ENCODE measurements around the gene PKIG.
"Not testable (repeated sequence)": the region's sequence is repeated elsewhere in the genome, so short reads cannot be mapped to it uniquely, and the experiment has no call there.

Gene PKIG

DNA sequence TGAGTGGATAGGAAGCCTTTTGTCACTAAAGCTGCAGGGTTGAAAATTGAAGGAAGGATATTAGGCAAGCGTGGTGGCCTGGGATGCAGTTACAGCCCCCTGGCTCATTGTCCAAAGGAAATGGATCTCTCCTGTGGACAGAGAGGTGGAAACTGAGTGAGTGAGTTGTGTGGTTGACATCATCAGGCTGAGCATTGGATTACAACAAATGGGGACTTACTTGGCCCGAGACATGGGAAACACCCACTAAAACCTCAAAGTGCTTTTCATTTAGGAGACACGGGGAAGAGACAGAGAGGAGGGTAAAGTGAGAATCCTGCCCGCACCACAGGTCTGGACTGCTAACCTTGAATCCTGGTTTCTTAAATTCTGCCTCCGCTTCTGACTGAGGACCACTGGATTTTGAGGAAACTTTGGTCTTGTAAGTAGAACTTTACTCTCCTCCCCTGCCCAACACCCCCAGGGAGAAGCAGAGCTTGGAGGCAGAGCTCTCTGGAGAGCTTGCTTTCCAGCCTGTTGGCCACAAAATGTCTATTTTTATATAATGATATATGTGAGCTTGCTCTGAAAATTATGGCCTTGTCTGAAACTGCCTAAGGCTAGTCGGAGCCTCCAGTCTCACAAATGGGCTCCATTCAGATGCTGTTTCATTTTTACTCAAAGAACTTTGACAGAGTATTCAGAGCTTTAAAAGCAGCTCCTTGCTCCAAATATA, at the start of gene PKIG:
Gene PKIG (plus strand): TSS at position 269 of the 715 bp plus-strand sequence. CDS start 31,978 bp downstream, outside the sequence.
- DNase-seq (ENCODE audit: low read depth): no peak

DNA sequence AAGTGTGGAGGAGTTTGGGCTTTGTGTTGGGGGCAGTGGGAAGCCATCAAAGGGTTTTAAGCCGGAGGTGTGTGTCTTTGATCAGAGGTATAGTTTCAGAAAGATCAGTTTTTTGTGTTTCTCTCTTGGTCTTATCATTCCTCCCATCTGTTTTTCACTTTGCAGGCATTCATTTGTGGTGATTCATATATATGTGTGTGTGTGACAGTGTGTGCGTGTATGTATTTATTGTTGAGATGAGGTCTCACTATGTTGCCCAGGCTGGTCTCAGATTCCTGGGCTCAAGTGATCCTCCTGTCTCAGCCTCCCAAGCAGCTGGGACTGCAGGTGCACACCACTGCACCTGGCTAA, 49.4 kb upstream of the PKIG start:
- DNase-seq (ENCODE audit: low read depth): no peak

DNA sequence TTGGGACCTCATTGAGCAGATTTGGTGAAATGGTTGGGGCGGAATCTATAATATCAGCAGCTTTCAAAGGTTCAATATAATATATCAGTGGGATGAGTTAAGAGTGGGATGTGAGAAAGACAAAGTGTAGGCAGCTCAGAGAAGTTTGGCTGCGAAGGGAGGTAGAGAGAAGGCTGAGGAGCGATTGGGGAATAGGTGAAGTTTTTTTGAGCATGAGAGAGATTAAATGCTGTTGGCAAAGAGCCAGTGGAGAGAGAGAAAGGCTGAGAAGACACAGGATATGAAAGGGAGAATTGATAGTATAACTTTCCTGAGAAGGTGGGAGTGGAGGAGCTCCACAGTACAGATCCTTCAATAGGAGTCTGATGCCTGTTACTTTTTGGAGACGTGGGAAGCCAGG, 48.5 kb upstream of the PKIG start:
- no peak for DNase-seq (ENCODE audit: low read depth)

DNA sequence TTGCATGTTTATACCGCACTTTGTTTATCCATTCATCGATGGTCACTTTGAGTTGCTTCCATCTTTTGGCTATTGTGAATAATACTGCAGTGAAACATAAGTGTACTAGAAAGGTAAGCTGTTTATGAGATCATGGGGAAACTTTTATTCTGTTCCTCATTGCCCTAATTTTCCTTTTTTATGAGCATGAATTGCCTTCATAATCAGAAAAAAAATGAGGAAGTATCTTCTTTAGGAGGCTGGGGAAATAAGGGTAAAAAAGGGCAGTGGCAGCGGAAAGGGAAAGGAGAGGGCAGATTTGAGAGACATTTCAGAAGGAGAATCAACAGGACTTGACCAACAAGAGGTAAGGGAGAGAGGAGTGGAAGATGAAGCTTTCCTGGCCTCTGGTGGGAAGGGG, 46.2 kb upstream of the PKIG start:
- no peak for DNase-seq (ENCODE audit: low read depth)

DNA sequence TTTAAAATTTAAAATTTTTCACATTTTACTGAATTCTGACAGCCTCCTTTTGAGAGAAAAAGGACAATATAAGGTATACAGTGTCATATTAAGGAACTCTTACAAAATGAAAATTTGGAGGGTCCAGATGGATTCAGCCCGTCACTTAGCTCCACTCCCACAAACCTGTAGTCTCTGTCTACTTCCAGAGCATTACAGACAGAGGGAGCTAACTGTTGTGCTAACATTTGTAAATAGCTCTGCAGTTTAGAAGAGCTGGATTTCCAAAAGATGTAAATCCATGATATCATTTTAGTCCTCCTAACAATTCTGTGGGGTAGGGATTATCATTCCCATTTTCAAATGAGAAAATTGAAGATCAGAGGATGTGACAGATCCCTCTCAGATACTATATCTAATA, 44.4 kb upstream of the PKIG start:
- no peak for DNase-seq (ENCODE audit: low read depth)

DNA sequence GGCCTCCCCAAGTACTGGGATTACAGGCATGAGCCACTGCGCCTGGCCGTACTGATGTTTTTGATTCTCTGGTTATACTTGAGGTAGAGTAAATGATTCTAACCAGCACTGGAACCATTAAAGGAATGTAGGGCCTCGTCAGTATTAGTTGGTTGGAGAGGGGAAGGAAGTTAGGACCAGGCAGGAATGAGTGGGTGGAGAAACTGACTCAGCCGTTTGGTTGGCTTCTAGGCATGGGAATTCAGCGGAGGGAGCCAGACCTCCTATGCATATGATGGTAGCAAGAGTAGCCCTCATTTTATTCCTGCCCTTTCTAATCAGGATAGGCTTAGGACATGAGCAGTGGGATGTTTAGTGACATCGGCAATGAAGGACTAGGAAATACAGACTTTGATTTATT, 41.5 kb upstream of the PKIG start:
- DNase-seq (ENCODE audit: low read depth): no peak

DNA sequence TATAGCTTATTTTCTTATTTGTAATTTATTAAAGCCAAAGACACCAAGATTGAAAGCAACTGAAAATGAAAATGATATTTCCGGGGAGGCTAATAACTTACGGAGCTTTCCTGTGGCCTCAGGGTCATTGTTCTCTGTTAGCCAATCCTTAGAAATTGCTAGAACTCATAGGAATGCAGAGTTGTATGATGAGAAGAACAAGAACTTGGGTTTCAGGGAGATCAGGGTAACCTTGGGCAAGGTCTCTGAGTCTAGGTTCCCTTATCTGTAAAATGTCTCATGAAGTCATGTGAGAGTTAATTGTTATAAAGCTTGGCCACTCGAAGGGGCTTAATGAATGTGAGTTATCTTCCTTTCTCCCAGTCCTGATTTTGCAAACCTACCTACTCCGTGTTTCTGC, 40.4 kb upstream of the PKIG start:
- DNase-seq (ENCODE audit: low read depth): no peak

DNA sequence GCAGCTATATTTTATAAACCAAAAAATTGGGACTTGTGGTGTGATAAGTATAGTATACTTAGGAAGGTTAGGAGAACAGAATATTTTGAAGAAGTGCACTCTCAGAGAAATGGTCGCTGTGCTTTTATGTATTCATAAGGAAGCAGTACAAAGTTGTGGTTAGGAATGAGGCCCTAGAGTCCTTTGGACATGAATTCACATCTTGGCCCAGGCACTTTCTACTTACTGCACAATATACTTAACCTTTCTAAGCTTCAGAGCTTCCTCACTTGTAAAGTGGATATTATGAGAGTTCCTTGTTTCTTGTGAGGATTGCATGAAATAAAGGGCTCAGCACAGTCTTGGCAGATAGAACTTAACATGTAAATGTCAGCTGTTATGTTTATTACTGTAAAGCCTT, 39.5 kb upstream of the PKIG start:
- DNase-seq (ENCODE audit: low read depth): no peak

DNA sequence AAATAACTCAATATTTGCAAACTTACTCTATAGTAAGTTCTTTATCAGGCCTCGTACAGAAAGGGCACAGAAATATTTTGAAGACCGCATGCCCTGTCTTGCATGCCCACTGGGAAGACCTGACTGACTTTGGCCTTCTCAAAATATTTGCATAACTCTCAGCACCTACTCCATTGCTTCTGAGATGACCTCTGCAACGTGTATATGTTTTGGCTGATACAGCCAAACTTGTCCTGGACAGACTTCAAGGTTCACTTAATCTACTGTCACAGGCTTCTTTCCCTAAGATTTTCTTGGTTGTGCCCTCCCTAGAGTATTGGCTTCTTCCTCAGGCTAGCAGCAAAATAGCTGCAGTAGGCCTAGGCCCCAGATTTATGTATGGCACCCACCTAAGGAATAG, 39.0 kb upstream of the PKIG start:
- DNase-seq (ENCODE audit: low read depth): no peak

DNA sequence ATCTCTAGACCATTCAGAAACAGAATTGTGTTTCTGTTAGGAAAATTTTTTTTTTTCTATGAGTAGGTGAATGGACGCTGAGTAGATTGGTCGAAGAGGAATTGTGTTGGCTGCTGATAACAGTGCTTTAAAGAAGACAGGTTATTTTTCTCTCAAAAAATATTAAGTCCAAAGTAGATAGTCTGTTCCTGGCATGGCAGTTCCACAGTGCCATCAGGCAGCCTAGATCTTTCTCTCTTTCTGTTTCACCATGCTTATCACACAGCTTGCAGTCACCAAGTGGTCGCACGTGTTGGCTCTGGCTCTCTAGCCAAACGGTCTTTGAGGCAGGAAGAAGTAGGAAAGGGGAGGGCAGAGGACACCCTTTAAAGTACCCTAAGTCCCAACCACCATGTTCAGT, 38.1 kb upstream of the PKIG start:
- DNase-seq (ENCODE audit: low read depth): no peak

DNA sequence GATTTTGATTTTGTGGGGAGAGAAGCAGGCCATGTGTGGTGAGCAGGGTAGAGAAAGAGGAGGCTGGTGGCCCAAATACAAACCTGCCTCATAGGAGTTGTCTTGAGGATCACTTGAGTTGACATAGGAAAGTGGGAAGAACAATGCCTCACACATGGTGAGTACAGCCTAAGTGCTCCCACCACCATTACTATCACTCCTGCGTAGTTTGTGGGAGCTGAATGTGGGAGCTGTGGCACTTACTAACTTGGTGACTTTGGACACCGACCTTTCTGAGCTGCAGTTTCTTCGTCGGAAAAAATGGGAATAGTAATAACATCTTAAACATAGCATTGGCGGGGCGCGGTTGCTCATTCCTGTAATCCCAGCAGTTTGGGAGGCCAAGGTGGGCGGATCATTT, 35.0 kb upstream of the PKIG start:
- no peak for DNase-seq (ENCODE audit: low read depth)

DNA sequence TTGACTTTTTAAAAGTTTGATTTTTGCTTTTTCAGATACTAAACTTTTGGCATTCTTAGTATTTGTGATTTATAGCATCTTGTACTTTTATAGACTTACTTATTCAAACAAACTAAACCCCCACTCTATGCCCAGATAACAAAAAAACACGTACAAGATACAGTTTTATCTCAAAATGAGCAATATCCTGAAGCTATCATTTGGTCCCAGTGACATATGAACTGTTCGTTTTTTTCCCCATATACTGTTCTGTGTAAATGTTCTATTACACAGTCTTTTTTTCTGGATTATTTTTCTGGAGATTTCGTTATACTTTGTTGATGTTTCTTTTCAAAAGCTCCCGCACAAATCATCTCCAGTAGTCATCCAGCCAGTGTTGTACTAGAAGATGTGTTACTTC, 33.3 kb upstream of the PKIG start:
- no peak for DNase-seq (ENCODE audit: low read depth)

DNA sequence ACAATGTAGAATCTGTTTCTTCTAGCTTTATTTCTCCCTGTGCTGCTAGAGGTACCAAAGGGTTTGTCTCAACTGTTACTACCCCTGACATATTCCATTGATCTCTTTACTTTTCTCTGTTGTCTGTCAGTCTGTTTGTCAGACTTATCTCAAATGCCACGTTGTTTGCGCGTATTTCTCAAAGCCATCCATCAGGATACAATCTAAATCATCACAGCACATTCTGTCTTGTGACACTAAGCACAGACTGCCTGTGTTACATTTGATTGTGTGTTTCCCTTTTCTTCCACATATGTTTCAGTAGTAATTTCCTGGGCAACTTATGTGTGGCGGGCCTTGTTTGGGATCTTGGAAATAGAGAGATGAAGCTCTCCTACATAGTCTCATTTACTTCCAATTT, 30.3 kb upstream of the PKIG start:
- DNase-seq (ENCODE audit: low read depth): no peak

DNA sequence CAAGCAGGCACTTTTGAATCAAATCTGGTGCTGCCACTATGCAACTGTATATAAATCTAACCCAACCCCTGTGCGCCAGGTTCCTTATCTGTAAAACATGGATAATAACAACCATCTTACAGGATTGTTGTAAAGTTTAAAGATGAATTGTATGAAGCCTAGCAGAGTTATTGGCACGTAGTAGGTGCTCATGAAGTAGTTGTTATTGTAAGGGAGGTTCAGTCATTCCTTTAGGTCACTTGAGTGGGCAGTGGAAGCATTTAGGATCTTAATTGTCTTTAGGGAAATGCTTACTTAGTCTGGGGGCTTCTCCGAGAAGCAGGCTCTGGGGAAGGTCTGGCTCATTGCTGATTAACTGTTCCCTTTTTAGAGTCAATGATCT, 29.8 kb upstream of the PKIG start:
- DNase-seq (ENCODE audit: low read depth): no peak

DNA sequence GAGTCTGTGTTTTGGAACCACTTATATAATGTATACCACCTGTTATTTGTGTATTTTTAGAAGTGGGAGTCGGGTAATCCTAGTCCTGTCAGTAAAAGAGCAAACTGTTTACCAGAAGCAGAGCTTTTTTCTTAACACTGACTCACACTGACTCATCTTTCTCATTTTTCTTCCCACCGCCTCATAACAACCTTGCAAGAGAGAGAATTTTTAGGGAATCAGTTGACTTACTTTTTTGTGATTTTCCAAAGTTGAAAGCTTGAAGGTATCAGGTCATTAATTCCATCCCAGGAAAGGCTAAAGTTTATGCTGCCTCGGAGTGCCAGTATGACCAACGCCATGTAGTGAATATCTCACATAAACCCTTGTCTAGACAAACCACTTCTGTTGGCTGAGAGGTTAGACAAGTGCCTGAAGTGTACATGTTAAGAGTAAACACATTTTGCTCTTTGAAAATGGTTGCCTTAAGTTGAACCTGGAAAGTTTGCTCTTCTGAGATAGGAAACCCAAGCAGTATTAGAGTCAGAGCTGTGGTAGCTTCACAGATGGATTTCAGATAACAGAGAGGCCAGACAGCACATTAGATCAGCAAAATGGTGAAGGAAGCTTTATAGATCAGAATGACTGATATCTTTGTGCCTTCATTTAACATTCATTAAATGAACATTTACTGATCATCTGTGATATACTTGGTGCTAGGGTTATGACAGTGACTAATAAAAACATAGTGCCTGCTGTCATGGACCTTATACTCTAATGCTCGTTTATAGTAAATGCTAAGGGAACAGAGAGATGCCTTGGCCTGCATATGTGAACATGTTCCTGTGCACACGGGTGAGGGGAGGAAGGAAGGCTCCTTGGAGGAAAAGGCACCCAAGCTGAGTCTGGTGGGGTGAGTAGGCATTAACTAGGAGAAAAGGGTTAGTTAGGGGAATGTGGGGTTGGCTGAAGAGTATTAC, 29.1 kb upstream of the PKIG start:
- DNase-seq (ENCODE audit: low read depth): no peak

DNA sequence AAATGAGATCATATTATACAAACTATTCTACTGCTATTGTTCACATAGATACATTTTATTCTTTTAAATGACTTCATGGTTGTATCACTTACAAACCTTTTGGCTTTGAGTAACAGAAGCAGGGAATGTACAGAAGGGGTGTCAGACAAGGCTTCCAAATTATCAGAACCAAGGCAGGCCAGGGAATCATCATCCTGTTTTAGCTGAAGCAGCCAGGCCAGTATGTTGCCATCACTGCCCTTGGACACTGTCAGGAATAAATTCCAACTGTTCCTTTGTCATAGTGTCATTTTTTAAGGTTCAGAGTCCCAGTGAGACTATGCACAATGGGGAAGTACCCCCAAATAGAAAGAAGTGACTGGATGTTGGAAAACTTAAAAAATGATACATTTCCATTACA, 23.1 kb upstream of the PKIG start:
- DNase-seq (ENCODE audit: low read depth): no peak

DNA sequence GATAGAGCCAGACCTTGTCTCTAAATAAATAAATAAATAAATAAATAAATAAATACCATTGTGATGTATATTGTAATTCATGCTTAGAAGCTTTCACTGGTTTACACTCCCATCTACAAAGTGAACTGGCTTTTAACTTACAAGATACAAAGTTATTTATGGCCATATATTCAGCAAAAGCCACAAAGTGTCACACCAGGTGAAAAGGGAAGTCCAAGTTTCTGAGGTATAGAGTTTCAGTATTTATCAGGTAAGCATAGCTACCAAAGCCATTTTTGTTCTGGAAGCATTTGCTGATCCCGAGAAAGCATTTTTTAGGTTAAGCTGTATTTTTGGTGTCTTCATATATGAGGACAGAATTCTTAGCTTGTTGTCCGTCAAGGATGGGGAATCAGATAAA, 22.1 kb upstream of the PKIG start:
- DNase-seq (ENCODE audit: low read depth): no peak

DNA sequence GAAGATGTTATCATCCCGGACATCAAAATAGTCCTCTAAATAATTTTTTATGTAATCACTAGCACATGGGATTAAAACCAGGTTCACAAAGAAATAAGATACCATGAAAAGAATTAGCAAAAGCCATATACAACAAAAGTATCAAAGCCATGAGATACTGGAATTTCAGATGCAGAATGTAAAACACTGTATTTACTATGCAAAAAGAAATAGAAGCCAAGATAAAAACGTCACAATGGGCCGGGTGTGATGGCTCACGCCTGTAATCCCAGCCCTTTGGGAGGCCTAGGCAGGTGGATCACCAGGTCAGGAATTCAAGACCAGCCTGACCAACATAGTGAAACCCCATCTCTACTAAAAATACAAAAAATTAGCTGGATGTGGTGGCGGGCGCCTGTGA, 21.6 kb upstream of the PKIG start:
- not testable (repeated sequence) for DNase-seq (ENCODE audit: low read depth)

DNA sequence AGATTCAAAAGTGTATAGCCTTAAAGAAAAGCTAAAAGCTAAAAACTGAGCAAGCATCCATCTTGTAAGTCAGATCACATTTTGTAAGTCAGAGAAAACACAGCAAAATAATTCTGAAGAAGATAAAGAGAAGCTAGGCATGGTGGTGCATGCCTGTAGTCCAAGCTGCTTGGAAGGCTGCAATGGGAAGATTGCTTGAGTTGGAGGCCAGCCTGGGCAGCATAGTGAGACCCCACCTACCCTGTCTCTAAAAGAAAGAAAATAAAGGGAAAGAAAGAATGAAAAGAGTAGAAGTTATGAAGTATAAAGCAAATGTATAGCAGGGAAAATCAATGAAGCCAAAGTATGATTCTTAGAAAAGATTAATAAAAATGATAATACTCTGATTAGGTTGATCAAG, 20.5 kb upstream of the PKIG start:
- no peak for DNase-seq (ENCODE audit: low read depth)

DNA sequence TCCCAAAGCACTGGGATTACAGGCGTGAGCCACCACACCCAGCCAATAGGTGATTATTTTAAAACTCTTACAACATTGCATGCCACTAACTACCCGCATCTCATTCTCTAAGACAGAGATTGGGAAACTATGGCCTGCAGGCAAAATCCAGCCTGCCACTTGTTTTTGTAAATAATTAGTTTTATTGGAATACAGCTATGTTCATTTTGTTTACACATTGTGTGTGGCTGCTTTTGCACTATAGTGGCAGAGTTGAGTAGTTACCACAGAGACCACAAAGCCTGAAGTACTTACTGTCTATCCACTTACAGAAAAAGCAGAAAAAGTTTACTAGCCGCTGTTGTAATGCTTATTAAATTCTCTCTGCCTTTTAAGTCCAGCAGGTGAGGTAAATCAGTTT, 16.4 kb upstream of the PKIG start:
- no peak for DNase-seq (ENCODE audit: low read depth)

DNA sequence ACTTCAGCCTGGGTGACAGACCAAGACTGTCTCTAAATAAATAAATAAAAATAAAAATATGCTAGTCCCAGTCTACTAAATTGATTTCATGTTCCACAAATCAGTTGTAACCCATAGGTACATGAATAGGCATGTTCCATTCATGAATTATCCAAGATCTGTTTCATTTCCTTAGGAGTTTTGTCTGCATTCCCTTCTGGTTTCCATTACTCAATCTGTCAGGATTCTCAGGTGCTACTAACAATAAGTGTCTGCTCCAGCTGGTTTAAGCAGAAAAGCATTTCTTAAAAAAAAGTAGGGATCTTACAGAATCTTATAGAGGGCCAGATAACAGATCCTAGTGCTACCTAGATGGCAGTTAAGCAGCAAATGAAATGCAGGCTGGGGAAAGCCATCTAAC, 15.6 kb upstream of the PKIG start:
- DNase-seq (ENCODE audit: low read depth): no peak

DNA sequence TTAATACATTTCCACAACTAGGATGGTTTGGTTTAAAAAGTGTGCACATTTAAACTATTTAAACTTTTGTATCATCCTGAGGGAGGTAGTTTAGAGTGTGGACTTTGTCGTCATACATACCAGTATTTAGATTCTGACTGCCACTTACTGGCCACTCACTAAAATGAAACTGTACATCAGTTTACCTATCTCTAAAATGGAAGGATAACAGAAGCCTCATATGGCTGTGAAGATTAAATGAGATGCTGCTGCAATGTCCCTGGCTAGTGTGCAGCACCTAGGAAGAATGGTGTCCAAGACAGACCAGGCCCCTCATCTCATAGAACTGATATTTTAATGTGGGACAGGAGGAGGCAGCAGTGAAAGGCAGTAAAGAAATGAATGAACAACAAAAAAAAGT, 12.0 kb upstream of the PKIG start:
- DNase-seq (ENCODE audit: low read depth): no peak

DNA sequence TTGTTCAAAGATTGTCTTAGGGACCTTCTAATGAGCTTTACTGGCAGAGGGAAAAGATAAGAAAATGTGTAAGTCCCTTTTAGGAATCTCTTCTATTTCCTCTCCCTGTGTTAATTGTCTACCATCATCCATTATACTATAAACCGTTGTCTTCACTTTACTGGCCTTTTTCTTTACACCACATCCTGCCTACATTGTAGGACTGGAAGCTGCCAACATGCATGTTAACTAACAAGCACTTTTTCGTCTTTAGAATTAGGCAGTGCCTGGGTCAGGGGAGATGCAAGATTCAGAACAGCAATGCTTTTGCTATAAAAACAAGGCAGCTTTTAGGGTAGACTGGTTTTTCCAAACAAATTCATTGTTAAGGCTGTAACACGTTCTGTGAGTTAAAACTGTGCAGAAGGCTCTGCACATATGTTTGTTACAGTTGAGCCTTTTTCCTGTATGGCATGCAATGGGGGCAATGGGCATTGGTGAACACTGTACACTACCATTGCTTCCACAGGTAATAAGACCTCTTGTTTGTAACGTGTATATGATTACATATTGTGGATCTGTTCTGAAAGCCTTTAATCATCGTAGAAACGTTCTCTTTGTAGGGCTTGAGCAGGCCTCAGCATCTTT, 10.9 kb upstream of the PKIG start:
- DNase-seq (ENCODE audit: low read depth): no peak
